Esophagus (tissue), 2 donors: ENCODE measurements around the gene CIT. TPM values are rescaled to one million over a fixed set of nuclear protein-coding genes. Genes with fewer than 3 reads are reported as not detected.
"Not testable (repeated sequence)": the region's sequence is repeated elsewhere in the genome, so short reads cannot be mapped to it uniquely, and the experiment has no call there.

Experiments used
- H3K27ac ChIP-seq, 2 donors: one replicate each; pipeline ENCODE4 v1.5.1; 2013; ENCODE audit warnings: low read depth in 2 of 2, mild to moderate bottlenecking in 2 of 2, inconsistent platforms in 1 of 2, low read length in 1 of 2, moderate library complexity in 1 of 2
- H3K27me3 ChIP-seq, 2 donors: one replicate each; pipeline ENCODE4 v1.6.1; 2013; ENCODE audit warnings: low read length in 2 of 2, control low read depth in 1 of 2, mild to moderate bottlenecking in 1 of 2; ENCODE audit not compliant: insufficient read depth in 2 of 2, control insufficient read depth in 1 of 2
- H3K36me3 ChIP-seq, 2 donors: one replicate each; pipeline ENCODE4 v1.6.1; 2013; ENCODE audit warnings: low read length in 1 of 2; ENCODE audit not compliant: control insufficient read depth in 2 of 2, insufficient read depth in 2 of 2
- H3K4me1 ChIP-seq, 2 donors: one replicate each; pipeline ENCODE4 v1.6.1; 2013; ENCODE audit warnings: low read length in 1 of 2; ENCODE audit not compliant: control insufficient read depth in 2 of 2, insufficient read depth in 2 of 2
- H3K4me3 ChIP-seq, 2 donors: one replicate each; pipeline ENCODE4 v1.5.1; 2013; ENCODE audit warnings: low read length in 2 of 2, mild to moderate bottlenecking in 2 of 2, low read depth in 1 of 2, moderate library complexity in 1 of 2
- H3K9me3 ChIP-seq, 2 donors: one replicate each; pipeline ENCODE4 v1.6.1; 2013; ENCODE audit warnings: mild to moderate bottlenecking in 2 of 2, low read depth in 1 of 2, low read length in 1 of 2, moderate library complexity in 1 of 2; ENCODE audit not compliant: control insufficient read depth in 2 of 2, insufficient read depth in 1 of 2
- WGBS, 2 donors: extraction: QIAGEN DNeasy Blood & Tissue Kit; methylation state at CpG; one replicate each; pipeline ENCODE4 v1.1.7; 2013; 5-methylcytosine and 5-hydroxymethylcytosine counted together
- polyA plus RNA-seq, 2 donors: library from polyadenylated mRNA; stranded (reverse); fragments of 200-250 nt; gene quantifications; one replicate each; pipeline ENCODE4 v1.2.3, GENCODE V29; 2013
- donor health status: healthy with polysubstance abuse.
- donor health status: Bipolar disorder and iron deficiency.

Gene CIT
- polyA plus RNA-seq, 2 donors = 2.9 to 4.1 TPM

DNA sequence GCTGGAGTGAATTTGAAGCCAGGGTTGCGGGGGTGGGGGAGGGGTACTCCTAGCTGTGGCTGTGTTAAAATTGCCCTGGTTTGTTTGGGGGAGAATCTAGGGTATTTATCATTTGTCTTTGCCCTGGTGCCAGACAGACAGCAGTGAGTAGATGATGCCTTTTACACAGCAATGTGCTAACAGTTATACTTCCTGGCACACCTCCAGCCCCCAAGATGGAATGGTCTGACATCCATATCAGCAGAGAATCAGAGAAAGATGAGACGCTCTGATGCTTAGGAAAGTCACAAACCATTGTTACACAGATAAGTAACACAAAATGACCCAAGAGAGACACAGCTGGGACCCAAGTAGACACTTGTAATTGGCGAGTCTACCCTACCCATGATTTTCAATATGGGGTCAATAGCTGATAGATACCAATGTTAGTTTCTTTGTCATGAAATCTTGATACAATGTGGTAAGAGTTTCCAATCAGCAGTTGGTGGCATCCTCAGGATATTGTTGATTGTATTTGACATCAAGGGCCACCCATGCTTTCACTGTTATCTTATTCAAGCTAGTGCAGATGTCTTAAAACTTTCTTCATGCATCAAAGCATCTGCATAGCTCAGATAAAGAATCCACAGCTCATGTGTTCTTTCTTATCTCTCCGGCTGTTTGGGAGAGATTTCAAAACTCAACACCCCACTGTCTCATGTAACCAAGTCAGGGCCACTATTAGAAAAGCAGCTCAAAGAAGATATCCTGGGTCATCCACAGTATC lies 211.8 kb downstream of the CIT start:
- WGBS, 2 donors = 91 to 93% methylated on average over 4 of the region's 4 CpGs

DNA sequence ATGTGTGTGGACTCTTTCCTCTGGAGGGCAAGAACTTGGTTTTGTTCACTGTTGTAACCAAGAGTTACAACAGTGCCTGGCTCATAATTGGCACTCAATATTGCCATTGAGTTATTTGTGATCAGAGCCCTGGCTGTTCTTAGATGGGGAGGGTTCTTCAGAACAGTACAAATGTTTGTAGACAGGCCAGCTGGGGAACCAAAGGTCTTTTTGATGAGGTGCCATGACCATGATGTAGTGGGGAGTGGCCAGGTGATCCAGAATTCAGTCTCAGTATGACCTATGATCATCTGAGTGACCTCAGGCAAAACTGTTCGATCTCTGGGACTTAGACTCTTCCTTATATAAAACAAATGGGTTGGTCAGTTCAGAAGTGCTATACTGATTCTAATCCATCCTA lies 212.5 kb downstream of the CIT start:
- WGBS, 2 donors = 83 to 95% methylated on average over 1 of the region's 1 CpG
- H3K4me3 ChIP-seq = no peak overlapping the region
- H3K27me3 ChIP-seq = no peaks in the 10 kb centered on the region
- H3K4me1 ChIP-seq = no peaks in the 10 kb centered on the region
- no peaks in the 10 kb centered on the region for H3K36me3 ChIP-seq
- H3K9me3 ChIP-seq = no peaks in the 10 kb centered on the region
- no peak overlapping the region for H3K27ac ChIP-seq

More for the DNA sequence above, 211.8 kb downstream of the CIT start:
- Histone ChIP-seq H3K27ac (no peak overlapping the region), H3K9me3 (no peaks in the 10 kb centered on the region), H3K27me3 (no peaks in the 10 kb centered on the region), H3K4me3 (no peak overlapping the region), H3K36me3 (no peaks in the 10 kb centered on the region), H3K4me1 (no peaks in the 10 kb centered on the region)

DNA sequence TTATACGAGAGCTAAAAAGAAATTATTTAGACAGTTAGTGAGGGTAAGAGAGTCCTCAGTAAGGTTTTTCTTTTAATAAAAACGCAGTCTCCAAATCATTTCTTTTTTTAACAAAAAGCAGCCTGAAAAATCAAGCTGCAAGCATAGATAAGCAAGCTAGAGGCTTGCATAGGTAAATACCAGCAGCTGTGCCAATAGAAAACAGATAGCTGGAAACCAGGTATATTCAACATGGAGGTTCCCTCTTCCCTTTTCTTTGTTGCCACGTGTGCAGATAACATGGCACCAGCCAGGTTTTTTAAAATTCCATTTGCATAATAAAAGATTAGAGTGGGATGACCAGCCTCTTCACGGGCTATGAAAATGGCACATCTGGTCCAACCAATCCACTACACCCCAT lies 215.2 kb downstream of the CIT start:
- no peaks in the 10 kb centered on the region for H3K9me3 ChIP-seq
- WGBS, 2 donors = 55 to 59% methylated on average over 4 of the region's 4 CpGs
- no peak overlapping the region for H3K4me3 ChIP-seq

DNA sequence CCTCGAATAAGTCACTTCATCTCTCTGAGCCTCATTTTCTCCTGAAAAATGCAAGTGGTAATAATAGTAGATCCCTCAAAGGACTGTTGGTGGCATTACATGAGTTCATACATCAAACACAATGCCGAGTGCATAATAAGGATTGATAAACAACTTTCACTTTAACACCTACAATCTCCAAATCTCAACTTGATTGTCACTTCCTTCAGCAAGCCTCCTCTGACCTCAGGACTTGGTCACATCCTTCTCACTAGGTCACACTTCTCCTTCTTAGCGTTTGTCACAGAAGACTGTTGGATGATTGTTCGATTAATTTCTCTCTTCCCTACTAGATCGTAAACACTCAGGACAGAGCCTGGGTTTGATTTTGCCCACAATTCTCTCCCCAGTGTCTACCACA lies 217.0 kb downstream of the CIT start:
- Histone ChIP-seq H3K4me3 (no peak overlapping the region), H3K27me3 (no peaks in the 10 kb centered on the region), H3K9me3 (no peaks in the 10 kb centered on the region), H3K4me1 (no peaks in the 10 kb centered on the region), H3K36me3 (no peaks in the 10 kb centered on the region), H3K27ac (no peak overlapping the region)
- WGBS, 2 donors = 69 to 73% methylated on average over 5 of the region's 5 CpGs

More for the DNA sequence above, 215.2 kb downstream of the CIT start:
- Histone ChIP-seq H3K36me3 (no peaks in the 10 kb centered on the region), H3K4me1 (no peaks in the 10 kb centered on the region), H3K27me3 (no peaks in the 10 kb centered on the region), H3K27ac (no peak overlapping the region)

DNA sequence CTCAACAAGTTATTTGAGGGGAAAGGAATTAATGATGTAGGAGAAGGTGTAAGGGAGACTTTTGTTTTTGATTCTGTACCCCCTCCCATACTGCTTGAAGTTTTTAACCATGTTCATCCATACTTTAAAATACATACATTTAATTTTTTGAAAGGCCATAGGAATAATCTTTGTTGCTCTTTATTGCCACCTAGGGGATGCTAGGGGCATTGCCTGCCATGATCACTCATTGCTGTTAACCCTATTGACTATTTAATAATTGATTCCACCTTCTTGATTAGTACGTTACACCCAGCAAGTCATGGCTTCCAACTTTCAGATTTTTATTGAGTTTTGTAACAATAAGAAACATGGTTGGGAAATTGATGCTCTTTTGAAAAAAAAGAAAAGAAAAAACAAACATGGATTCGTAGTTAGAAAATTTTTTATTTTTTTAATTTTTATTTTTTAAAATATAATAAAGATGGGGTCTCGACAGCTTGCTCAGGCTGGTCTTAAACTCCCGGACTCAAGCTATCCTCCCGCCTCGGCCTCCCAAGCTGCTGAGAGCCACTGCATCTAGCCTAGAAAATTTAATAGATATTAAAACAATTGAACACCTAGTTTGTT lies 217.7 kb downstream of the CIT start:
- Histone ChIP-seq H3K9me3 (no peaks in the 10 kb centered on the region), H3K4me3 (no peak overlapping the region), H3K4me1 (no peaks in the 10 kb centered on the region), H3K27me3 (no peaks in the 10 kb centered on the region), H3K36me3 (no peaks in the 10 kb centered on the region), H3K27ac (no peak overlapping the region)
- WGBS, 2 donors = 39% methylated on average over 6 of the region's 6 CpGs

DNA sequence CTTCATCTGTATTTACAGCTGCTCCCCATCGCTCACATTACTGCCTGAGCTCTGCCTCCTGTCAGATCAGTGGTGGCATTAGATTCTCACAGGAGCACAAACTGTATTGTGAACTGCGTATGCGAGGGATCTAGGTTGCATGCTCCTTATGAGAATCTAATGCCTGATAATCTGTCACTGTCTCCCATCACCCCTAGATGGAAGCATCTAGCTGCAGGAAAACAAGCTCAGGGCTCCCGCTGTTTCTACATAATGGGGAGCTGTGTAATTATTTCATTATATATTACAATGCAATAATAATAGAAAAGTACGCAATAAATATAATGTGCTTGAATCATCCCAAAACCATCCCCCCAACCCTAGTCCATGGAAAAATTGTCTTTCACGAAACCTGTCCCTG lies 219.0 kb downstream of the CIT start:
- not testable (repeated sequence) for H3K4me3 ChIP-seq, H3K9me3 ChIP-seq, H3K27ac ChIP-seq, H3K27me3 ChIP-seq, H3K36me3 ChIP-seq, H3K4me1 ChIP-seq
- 88 to 92% methylated on average over 6 of the region's 6 CpGs for WGBS, 2 donors

DNA sequence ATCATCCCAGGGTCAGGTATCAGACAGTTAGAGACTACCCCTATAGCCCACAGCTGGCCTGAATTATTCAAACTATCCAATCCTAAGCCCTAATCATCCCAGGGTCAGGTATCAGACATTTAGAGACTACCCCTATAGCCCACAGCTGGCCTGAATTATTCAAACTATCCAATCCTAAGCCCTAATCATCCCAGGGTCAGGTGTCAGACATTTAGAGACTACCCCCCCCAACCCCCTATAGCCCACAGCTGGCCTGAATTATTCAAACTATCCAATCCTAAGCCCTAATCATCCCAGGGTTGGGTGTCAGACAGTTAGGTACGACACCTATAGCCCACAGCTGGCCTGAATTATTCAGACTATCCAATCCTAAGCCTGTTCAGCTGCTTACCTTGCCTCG lies 220.1 kb downstream of the CIT start:
- not testable (repeated sequence) for H3K4me3 ChIP-seq, H3K4me1 ChIP-seq, H3K9me3 ChIP-seq, H3K36me3 ChIP-seq, H3K27ac ChIP-seq, H3K27me3 ChIP-seq
- 55 to 61% methylated on average over 2 of the region's 2 CpGs for WGBS, 2 donors

DNA sequence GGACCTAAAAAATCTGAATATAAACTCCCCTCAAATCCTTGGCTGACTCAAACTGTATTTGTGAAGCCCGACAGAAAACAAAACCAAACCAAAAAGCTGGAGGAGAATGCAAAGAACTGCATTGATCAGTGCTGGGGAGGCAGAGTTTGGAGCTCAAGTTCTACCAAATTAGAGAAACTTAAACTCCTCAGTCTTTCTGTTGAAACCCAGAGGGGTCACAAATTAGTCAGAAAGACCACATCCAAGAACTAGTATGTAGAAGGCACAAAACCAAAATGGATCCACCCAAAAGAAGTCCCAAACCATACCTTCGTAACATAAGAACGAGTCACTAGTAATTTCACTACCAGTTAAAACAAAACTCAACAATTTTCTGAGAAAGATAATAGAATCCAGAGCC lies 224.5 kb downstream of the CIT start:
- H3K4me3 ChIP-seq = no peak overlapping the region
- 54 to 76% methylated on average over 3 of the region's 3 CpGs for WGBS, 2 donors
- H3K4me1 ChIP-seq = no peaks in the 10 kb centered on the region
- H3K36me3 ChIP-seq = no peaks in the 10 kb centered on the region
- peaks cover 0 to 3% of the 10 kb centered on the region in 2 donors for H3K9me3 ChIP-seq
- no peaks in the 10 kb centered on the region for H3K27me3 ChIP-seq
- H3K27ac ChIP-seq = no peak overlapping the region

DNA sequence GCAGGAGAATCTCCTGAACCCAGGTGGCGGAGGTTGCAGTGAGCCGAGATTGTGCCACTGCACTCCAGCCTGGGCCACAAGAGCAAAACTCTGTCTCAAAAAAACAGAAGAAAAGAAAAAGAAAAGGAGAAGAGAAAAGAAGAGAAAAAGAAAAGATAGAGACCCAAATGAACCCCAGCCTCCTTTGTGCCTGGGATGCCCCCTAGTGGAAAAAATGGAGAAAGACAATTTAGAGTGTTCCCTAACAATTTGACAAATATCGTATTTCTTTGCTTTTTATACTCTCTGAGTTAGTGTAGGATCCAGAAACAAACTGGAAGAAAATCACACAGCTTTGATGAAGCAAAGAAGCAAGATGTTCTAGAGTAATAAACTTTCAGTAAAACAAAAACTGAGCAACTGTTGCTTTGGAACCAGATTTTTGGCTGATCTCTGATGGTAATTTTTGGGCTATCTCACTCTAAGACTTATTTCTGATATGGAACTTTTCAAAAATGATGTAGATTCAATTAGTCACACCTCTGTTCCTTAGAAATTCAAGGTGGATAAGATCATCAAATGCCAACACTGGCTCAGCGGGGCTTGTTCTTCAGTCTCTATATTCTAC lies 227.8 kb downstream of the CIT start:
- Histone ChIP-seq H3K4me3 (no peak overlapping the region), H3K27me3 (no peaks in the 10 kb centered on the region), H3K4me1 (no peaks in the 10 kb centered on the region), H3K9me3 (peaks cover 0 to 3% of the 10 kb centered on the region in 2 donors), H3K36me3 (no peaks in the 10 kb centered on the region), H3K27ac (no peak overlapping the region)
- WGBS, 2 donors = 64 to 69% methylated on average over 4 of the region's 4 CpGs
